GM12875 (cell line): ENCODE data around the gene LIG3.

Source experiments
- H3K4me3 ChIP-seq: one replicate; pipeline ENCODE4 v1.5.1; 2011; ENCODE audit warnings: low read depth, low read length, control low read depth
- CTCF ChIP-seq: IDR thresholded peaks from 2 replicates; pipeline ENCODE4 v1.5.1; 2011; ENCODE audit warnings: low read depth, mild to moderate bottlenecking, control low read depth, inconsistent platforms, low read length, moderate library complexity, borderline replicate concordance; ENCODE audit not compliant: insufficient read depth

Gene LIG3

GRCh38 chr17:35016369-35016768 is 36.1 kb downstream of the LIG3 start:
- TF ChIP-seq CTCF, result no peak
- H3K4me3 ChIP-seq, result no peak overlapping the region

GRCh38 chr17:35017021-35017420 is 36.7 kb downstream of the LIG3 start:
- no peak overlapping the region for H3K4me3 ChIP-seq
- TF ChIP-seq CTCF, result no peak

GRCh38 chr17:35018814-35019213 is 38.5 kb downstream of the LIG3 start:
- TF ChIP-seq CTCF, result no peak
- H3K4me3 ChIP-seq, result no peak overlapping the region

GRCh38 chr17:35019386-35020179 is 39.3 kb downstream of the LIG3 start:
- TF ChIP-seq CTCF, result no peak

GRCh38 chr17:35021520-35022380 is 41.4 kb downstream of the LIG3 start:
- no peak overlapping the region for H3K4me3 ChIP-seq
- TF ChIP-seq CTCF, result no peak

More at GRCh38 chr17:35019386-35020179, 39.3 kb downstream of the LIG3 start:
- no peak overlapping the region for H3K4me3 ChIP-seq

GRCh38 chr17:35022536-35023063 is 42.3 kb downstream of the LIG3 start:
- no peak for TF ChIP-seq CTCF
- H3K4me3 ChIP-seq, result no peak overlapping the region
